GM19351 (cell line): Measurements from ENCODE around the gene PRTN3.
A peak's percentile ranks its signal among the peaks of the same experiment; 100 is the strongest.

Experiments used
- ATAC-seq: cut with Tn5 transposase; IDR thresholded peaks from one replicate; pipeline ENCODE4 v1.9.1; 2021; ENCODE audit warnings: mild to moderate bottlenecking, moderate library complexity; ENCODE audit not compliant: unreplicated experiment

PRTN3 gene, protein sequence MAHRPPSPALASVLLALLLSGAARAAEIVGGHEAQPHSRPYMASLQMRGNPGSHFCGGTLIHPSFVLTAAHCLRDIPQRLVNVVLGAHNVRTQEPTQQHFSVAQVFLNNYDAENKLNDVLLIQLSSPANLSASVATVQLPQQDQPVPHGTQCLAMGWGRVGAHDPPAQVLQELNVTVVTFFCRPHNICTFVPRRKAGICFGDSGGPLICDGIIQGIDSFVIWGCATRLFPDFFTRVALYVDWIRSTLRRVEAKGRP

GRCh38 chr19:840519-841206 is at the start of gene PRTN3:
TSS of gene PRTN3 (plus strand) at chr19:840999. CDS start at chr19:841009, 10 bp downstream.
- ATAC-seq = no peak

GRCh38 chr19:791007-791566 is 49.7 kb upstream of the PRTN3 start:
- ATAC-seq = no peak

DNA sequence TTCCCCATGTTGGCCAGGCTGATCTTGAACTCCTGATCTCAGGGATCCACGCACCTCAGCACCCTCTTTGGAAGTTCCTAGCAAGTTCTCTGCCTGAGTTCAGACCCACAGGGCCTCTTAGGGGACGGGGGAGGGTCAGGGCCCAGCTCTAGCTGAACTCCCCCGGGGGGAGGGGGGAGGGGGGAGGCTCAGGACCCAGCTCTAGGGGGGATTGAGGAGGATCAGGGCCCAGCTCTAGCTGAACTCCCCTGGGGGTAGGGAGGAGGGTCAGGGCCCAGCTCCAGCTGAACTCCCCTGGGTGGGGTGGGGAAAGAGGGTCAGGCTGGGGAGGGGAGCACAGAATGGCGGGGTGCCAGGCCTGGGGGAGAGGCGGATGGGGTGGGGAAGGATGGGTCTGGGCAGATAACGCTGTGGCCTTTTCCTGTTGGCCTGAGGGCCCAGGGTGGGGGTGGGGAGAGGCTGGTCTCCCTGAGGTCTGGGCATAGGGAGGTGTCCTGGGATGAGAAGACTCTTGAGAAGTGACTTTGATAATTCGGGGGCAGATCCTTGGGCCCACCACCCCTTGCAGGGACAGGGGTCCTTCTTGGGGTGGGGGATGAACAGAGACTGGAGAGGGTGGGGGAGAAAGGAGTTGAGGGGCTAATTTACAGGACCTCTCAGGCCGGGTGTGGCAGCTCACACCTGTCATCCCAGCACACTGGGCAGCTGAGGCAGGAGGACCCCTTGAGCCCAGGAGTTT is 49.1 kb upstream of the PRTN3 start:
- ATAC-seq = no peak

GRCh38 chr19:792306-792885 is 48.4 kb upstream of the PRTN3 start:
- ATAC-seq = no peak

DNA sequence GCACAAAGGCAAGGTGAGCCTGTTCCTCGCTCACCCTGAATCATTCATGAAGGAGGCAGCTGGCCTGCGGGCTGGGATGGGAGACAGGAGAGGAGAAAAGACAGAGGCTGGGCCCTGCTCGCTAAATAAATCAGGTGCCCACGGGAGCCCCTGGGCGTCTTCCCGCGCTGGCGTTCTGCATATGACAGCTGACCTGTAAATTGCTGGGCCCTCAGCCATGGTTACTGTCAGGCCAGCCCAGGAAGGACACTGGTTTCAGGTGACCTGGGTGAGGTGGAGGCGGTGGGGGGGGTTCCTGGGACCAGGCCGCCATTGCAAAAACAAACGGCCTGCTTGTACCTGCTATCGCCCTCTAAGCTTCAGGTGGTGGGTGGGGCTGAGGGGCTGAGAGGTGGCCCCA is 47.0 kb upstream of the PRTN3 start:
- no peak for ATAC-seq

DNA sequence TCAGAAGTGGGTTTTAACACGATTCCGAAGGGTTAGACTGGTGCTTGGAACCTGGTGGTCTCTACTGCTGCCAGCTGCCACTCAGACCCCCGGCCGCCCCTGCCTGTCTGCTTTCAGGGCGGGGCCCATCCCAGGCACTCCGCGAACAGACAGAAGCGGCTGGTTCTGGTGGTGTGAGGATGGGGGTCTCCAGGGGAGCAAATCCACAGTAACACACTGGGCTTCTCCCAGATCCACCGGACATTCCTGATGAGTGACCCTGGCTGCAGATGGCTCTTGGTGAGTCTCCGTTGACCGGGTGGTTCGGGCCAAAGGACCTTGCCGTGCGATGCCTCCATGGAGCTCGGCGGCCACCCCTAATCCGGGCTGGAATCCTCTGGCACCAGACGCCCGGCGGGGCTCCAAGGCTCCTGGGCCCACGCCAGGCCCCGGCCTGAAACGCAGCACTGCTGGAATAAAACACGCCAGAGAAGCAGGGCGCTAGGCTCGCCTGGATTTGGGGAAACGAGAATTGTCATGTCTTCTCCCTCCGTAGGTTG is 45.7 kb upstream of the PRTN3 start:
- ATAC-seq = no peak

DNA sequence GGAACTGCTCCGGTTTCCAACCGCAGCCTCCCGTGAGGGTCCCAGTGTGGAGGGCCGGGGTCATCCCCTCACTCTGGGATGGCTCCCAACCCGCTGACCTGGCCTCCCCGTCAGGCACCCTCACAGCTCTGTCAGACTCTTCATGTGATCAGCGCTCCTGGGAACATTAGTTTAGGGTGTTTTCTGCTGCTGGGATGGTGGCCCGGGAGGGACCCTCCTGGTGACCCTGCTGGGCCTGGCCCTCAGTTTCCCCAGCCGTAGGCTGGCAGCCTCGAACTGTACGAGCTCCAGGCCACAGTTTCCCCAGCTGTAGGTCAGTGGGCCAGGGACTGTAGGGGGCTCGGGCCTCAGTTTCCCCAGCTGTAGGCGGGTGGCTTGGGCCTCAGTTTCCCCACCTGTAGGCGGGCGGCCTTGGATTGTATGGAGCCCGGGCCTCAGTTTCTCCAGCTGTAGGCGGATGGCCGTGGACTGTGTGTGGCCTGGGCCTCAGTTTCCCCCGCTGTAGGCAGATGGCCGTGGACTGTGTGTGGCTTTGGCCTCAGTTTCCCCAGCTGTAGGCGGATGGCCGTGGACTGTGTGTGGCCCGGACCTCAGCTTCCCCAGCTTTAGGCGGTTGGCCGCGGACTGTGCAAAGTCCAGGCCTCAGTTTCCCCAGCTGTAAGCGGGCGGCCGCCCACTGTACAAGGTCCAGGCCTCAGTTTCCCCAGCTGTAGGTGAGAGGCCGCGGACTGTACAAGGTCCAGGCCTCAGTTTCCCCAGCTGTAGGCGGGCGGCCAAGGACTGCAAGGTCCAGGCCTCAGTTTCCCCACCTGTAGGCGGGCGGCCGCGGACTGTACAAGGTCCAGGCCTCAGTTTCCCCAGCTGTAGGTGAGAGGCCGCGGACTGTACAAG is 44.9 kb upstream of the PRTN3 start:
- no peak for ATAC-seq

DNA sequence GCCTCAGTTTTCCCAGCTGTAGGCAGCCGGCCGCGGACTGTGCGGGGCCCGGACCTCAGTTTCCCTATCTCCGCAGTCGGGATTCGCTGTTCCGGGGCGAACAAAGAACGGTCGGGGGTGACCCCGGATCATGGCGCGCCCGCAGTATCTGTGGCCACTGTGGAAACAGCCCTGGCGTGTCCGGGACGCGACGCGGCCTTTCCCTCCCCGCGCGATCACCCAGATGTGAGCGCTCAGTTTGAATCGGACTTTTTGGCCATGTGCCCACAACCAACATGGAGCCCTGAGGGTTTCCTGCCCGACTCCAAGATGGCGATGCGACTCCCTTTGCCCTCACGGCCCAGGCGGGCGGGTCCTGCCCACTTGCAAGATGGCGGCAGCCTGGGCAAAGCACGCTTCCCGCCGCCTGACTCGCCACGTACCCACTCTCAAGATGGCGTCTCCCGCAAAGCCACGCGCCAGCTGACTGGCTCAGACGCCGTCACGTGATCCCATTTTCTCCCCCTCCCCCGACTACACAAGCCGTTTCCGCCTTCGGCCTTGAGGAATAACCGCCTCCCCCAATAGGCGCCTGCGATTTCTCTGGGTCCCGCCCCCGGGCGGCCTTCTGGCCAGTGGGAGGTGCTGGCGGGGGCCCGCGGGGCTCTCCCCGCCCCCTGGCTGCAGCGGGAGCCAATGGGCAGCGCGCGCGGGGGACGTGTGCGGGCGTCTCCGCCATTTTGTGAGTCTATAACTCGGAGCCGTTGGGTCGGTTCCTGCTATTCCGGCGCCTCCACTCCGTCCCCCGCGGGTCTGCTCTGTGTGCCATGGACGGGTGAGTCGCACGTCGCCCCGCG is 43.9 kb upstream of the PRTN3 start, which contains the start of gene PTBP1:
Gene PTBP1, plus strand, starts transcription at position 761 of the 836 bp plus-strand sequence. Its CDS starts 46 bp downstream, at position 807.
- ATAC-seq = peak; percentile 75

- peak; percentile 43 for ATAC-seq
Measured at GRCh38 chr19:797528-798414, 43.0 kb upstream of the PRTN3 start.

DNA sequence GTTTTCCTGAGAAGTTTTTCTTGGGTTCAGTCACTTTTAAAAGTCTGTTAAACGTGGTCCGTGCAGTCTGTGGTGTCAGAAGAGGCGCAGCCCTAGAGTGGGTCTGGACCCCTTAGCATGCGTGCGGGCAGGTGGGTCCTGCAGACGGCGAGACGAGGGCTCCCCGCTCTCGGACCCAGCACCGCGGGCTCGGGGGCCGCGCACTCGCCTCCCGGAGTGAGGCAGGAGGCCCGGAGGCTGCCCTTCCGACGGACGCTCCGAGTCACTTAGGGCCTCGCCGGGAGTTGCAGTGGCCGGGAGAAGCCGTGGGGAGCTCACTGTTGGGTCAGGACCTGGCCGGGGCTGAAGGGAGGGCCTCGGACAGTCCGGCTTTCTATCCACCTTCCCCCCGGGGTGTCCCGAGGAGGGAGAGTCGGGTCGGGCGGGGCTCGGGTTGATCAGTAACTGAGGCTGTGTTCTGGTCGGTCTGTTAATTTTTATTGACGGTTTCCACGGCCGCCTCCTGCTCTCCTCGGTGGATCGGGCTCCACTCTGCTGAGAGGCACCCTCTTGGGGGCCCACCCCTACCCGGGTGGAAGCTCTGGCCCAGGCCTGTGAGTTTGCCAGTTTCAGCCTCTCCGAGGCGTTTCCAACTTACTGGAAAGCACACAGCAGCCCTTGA is 42.3 kb upstream of the PRTN3 start:
- ATAC-seq = no peak

- no peak for ATAC-seq
Measured at GRCh38 chr19:799076-799881, 41.5 kb upstream of the PRTN3 start.

DNA sequence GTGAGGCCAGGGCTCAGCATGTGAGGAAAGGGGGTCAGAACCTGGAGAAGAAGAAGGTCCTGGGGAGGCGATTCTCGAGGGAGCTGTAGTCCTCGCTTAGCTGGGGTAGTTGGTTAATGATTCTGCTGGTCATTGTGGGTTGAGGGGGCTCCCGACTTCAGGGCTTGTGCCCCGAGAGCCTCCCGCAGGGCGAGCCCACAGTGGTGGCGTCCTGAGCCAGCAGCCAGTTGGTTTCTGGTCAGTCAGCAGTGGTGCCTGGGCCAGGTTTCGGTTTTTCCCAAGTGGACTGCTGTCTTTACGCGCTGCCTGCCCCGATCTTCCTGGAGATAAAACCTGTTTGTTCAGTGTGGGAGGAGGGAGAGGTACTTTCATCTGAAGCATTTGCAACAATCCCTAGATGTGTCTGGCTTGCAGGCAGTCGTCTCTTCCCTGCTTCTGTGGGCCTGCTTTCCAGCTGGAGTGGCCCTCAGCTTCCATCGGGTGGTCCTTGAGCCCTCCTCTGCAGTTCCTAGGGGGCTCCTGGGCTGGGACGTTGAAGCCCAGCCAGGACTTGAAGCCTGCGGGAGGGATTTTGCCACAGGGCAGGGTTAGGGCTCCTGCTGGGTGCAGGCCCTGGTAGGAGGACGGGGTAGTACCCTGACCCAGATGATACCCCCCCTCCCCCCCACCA is 40.3 kb upstream of the PRTN3 start:
- no peak for ATAC-seq

DNA sequence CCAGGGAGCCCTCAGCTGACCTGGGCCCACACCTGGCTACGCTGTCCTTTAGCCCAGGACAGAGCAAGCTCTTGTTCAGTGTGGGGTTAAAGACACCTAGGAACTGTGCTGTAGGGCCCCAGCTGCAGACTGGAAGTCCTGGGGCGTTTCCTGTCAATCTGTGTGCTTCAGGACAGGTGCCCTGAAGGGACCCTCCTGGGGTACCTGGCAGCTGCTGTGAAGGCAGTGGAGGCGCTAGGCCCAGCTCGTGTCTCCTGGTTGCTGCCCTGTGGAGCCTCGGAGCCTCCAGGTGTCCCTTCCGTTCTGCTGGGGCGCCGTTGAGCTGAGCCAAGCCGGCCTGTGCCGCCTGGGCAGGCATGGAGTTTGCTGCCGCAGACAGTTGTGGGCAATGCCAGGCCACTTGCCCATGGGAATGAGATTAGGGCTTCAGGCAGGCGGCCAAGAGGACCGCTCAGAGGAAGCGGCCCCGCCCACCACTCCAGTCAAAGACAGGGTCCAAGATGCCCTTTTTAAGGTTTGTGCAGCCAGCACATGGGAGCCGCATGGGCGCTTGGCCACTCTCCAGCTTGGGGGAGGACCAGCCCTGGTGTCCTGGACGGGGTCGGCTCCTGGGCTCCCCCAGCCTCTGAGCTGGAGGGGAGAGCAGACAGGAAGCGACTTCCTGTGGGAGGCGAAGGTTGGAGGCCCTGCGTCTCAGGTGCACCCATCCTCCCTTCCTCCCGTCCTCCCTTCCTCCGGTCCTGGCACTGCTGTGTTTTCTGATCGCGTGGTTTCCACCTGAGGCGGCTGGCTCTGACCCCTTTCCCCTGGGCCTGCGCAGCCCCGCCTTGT is 39.6 kb upstream of the PRTN3 start:
- ATAC-seq = no peak

- no peak for ATAC-seq
Measured at GRCh38 chr19:801861-802497, 38.8 kb upstream of the PRTN3 start.
